Prostate gland (tissue), 2 donors: Measurements from ENCODE around the gene CARD18. TPM values are rescaled to one million over a fixed set of nuclear protein-coding genes. Genes with fewer than 3 reads are reported as not detected.

Experiments used
- DNase-seq: peaks from one replicate; pipeline ENCODE4 v3.0.0-alpha.2; 2019; ENCODE audit warnings: low spot score
- H3K27ac ChIP-seq, 2 donors: fragments of 200-600 bp; sonication (generic); 2 replicates each; pipeline ENCODE4 v1.5.1; 2017 to 2019
- H3K27me3 ChIP-seq: fragments of 200-600 bp; sonication (generic); replicated peaks from 2 replicates; pipeline ENCODE4 v1.5.1; 2019; ENCODE audit not compliant: insufficient read depth
- H3K36me3 ChIP-seq, 2 donors: fragments of 200-600 bp; sonication (generic); 1 replicate in 1 of 2; 2 replicates in 1 of 2; pipeline versions ENCODE4 v1.5.1 to v1.8.1; 2017 to 2019
- H3K4me1 ChIP-seq: fragments of 200-600 bp; sonication (generic); replicated peaks from 2 replicates; pipeline ENCODE4 v1.5.1; 2019
- H3K4me3 ChIP-seq, 2 donors: fragments of 200-600 bp; sonication (generic); 2 replicates each; pipeline ENCODE4 v1.5.1; 2017 to 2019
- H3K9me3 ChIP-seq: fragments of 200-600 bp; sonication (generic); 2 replicates; pipeline ENCODE4 v1.5.1; 2017
- POLR2A ChIP-seq: fragments of 450-650 bp; IDR thresholded peaks from one replicate; pipeline ENCODE4 v1.6.1; 2016; ENCODE audit warnings: antibody characterized with exemption, mild to moderate bottlenecking
- POLR2AphosphoS5 ChIP-seq: sonication (generic); formaldehyde crosslinking; IDR thresholded peaks from one replicate; pipeline ENCODE4 v1.6.1; 2017; ENCODE audit warnings: antibody characterized with exemption
- WGBS: methylation state at CpG from one replicate; pipeline ENCODE4 v1.1.5; 2018; 5-methylcytosine and 5-hydroxymethylcytosine counted together
- intact Hi-C: fragments of 100-400 bp; cut with DNase I; formaldehyde crosslinking; loops from one replicate; pipeline ENCODE4 v1.14.2; 2022
- total RNA-seq, 2 donors: library from RNA; depleted of rRNA; stranded (reverse); fragments of >200 nt; gene quantifications; one replicate each; pipeline ENCODE4 v1.1.0, GENCODE V29; 2016
- TF ChIP-seq, protein P1 (sequence below), 4 experiments: fragments of 200-600 bp in 2 of 4; fragments of 450-650 bp in 2 of 4; sonication (generic) in 2 of 4; IDR thresholded peaks; 1 replicate in 3 of 4; 2 replicates in 1 of 4; pipeline ENCODE4 v1.5.1; 2016 to 2019; ENCODE audit warnings: antibody characterized with exemption in 4 of 4, mild to moderate bottlenecking in 2 of 4, moderate library complexity in 2 of 4

The CARD18 gene
- total RNA-seq, 2 donors from 2014 or later = not detected

DNA sequence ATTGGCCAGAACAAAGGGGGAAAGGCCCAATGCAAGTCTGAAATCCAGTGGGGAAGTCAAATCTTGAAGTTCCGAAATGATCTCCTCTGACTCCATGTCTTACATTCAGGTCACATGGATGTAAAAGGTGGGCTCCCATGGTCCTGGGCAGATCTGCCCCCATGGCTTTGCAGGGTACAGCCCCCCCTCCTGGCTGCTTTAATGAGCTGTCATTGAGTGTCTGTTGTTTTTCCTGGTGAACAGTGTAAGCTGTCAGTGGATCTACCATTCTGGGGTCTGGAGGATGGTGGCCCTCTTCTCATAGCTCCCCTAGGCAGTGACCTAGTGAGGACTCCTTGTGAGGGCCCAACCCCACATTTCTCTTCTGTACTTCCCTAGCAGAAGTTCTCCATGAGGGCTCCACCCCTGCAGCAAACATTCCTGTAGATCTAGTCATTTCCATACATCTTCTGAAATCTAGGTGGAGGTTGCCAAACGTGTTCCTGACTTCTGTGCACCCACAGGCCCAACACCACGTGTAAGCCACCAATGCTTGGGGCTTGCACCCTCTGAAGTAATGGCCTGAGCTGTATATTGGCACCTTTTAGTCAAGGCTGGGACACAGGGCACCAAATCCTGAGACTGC is 9.3 kb downstream of the CARD18 start:
- TF ChIP-seq POLR2A (no peak), POLR2AphosphoS5 (no peak)
- TF ChIP-seq, protein P1, sequence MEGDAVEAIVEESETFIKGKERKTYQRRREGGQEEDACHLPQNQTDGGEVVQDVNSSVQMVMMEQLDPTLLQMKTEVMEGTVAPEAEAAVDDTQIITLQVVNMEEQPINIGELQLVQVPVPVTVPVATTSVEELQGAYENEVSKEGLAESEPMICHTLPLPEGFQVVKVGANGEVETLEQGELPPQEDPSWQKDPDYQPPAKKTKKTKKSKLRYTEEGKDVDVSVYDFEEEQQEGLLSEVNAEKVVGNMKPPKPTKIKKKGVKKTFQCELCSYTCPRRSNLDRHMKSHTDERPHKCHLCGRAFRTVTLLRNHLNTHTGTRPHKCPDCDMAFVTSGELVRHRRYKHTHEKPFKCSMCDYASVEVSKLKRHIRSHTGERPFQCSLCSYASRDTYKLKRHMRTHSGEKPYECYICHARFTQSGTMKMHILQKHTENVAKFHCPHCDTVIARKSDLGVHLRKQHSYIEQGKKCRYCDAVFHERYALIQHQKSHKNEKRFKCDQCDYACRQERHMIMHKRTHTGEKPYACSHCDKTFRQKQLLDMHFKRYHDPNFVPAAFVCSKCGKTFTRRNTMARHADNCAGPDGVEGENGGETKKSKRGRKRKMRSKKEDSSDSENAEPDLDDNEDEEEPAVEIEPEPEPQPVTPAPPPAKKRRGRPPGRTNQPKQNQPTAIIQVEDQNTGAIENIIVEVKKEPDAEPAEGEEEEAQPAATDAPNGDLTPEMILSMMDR (IDR thresholded peaks at IDR 0.05) = no peak
- no peaks in the 10 kb centered on the region for H3K4me1 ChIP-seq
- 85% methylated on average over 3 of the region's 3 CpGs for WGBS
- no peaks in the 10 kb centered on the region for H3K36me3 ChIP-seq
- no peaks in the 10 kb centered on the region for H3K9me3 ChIP-seq
- intact Hi-C loops = no loop called here
- no peak overlapping the region for H3K4me3 ChIP-seq
- no peaks in the 10 kb centered on the region for H3K27me3 ChIP-seq
- no peak overlapping the region for H3K27ac ChIP-seq
- no peak for DNase-seq

GRCh38 chr11:105124756-105125155 is 14.8 kb downstream of the CARD18 start:
- no peak overlapping the region for H3K27ac ChIP-seq
- no peak for TF ChIP-seq POLR2AphosphoS5
- TF ChIP-seq, protein P1 (IDR thresholded peaks at IDR 0.05) = no peak
- no peak for TF ChIP-seq POLR2A
- intact Hi-C loops = no loop called here
- H3K27me3 ChIP-seq = no peaks in the 10 kb centered on the region
- DNase-seq = no peak
- no peak overlapping the region for H3K4me3 ChIP-seq
- H3K4me1 ChIP-seq = no peaks in the 10 kb centered on the region
- WGBS = 98% methylated on average over 2 of the region's 2 CpGs
- H3K36me3 ChIP-seq = no peaks in the 10 kb centered on the region
- no peaks in the 10 kb centered on the region for H3K9me3 ChIP-seq

DNA sequence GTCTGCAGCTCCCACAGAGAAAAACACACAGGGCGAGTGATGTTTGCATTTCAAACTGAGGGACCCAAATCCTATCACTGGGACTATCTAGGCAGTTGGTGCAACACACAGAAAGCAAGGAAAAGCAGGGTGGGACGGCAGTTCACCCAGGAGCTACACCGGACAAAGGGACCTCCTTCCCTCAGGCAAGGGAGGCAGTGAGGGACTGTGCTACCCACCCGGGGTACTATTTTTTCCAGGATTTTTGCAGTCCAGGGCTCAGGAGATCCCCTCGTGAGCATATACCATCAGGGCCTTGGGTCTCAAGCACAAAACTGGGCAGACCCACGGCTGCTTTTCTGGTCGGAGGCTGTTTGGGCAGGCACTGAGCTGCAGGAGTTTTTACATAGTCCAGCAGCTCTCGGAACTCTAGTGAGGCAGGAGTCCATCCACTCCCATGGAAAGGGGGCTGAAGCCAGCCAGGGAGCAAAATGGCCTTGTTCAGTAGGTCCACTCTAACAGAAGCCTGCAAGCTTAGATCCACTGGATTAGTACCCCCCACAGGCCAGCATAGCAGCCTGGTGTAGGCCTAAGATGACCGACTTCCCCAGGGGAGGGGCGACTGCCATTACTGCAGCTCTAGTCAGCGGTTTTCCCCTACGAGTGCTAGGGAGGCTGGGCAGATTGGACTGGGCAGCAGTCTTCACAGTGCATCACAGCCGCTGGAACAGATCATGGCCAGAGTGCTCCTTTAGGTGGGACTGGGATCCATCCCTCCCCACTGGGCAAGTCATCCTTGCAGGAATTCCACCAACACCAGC is 28.2 kb downstream of the CARD18 start:
- no peak overlapping the region for H3K4me3 ChIP-seq
- TF ChIP-seq, protein P1 (IDR thresholded peaks at IDR 0.05) = no peak
- TF ChIP-seq POLR2A (no peak), POLR2AphosphoS5 (no peak)
- no peak overlapping the region for H3K27ac ChIP-seq
- no peak for DNase-seq
- no peaks in the 10 kb centered on the region for H3K4me1 ChIP-seq
- no peaks in the 10 kb centered on the region for H3K9me3 ChIP-seq
- no peaks in the 10 kb centered on the region for H3K27me3 ChIP-seq
- 82% methylated on average over 13 of the region's 13 CpGs for WGBS
- intact Hi-C loops = no loop called here
- no peaks in the 10 kb centered on the region for H3K36me3 ChIP-seq

- no peak overlapping the region for H3K4me3 ChIP-seq
- H3K9me3 ChIP-seq = no peaks in the 10 kb centered on the region
- H3K27me3 ChIP-seq = no peaks in the 10 kb centered on the region
- TF ChIP-seq, protein P1 (IDR thresholded peaks at IDR 0.05) = no peak
- TF ChIP-seq POLR2AphosphoS5 (no peak), POLR2A (no peak)
- no peak for DNase-seq
- H3K27ac ChIP-seq = no peak overlapping the region
- WGBS = 40% methylated on average over 2 of the region's 2 CpGs
- H3K4me1 ChIP-seq = no peaks in the 10 kb centered on the region
- intact Hi-C loops = no loop called here
- no peaks in the 10 kb centered on the region for H3K36me3 ChIP-seq
Observed at GRCh38 chr11:105110688-105111030, 28.9 kb downstream of the CARD18 start.
